ENCODE data around the gene HOXA4.

HOXA4 gene

GRCh38 chr7:27161214-27161720 is 30.7 kb upstream of the HOXA4 start:
- Histone ChIP-seq H3K79me2 (ENCODE audit: insufficient read depth, low read length) (peaks cover 94% of the 10 kb centered on the region), H3F3A (ENCODE audit: low read depth) (peaks cover 12% of the 10 kb centered on the region; the same call in 1 of the 2 replicates), H4K20me1 (ENCODE audit: insufficient read depth, low read length, poor library complexity, severe bottlenecking) (peaks cover 36% of the 10 kb centered on the region), H3K27me3 (ENCODE audit: insufficient read depth, low read length, poor library complexity, severe bottlenecking) (peaks cover 38% of the 10 kb centered on the region), H3K9ac (ENCODE audit: low read depth, low read length, poor library complexity, severe bottlenecking) (peak overlapping the region; percentile 99), H3K36me3 (ENCODE audit: insufficient read depth, low read length) (peaks cover 28% of the 10 kb centered on the region), H3K4me3 (ENCODE audit: low read length, poor library complexity, severe bottlenecking) (peak overlapping the region; percentile 94), H2AFZ (ENCODE audit: low read length) (no peak overlapping the region), H3K9me3 (ENCODE audit: insufficient read depth, low read depth, low read length) (no peaks in the 10 kb centered on the region), H3K4me2 (ENCODE audit: low read depth, low read length, poor library complexity, severe bottlenecking) (peak overlapping the region; percentile 91), H3K4me1 (ENCODE audit: insufficient read depth, low read length, poor library complexity, severe bottlenecking) (peaks cover 8% of the 10 kb centered on the region), H3K9me2 (replicated peaks; ENCODE audit: low read depth, low read length) (no peaks in the 10 kb centered on the region)
- TF ChIP-seq CTCF (conservative IDR thresholded peaks at IDR 0.05; ENCODE audit: low read length) = peak; percentile 32; the same call in 1 of the 2 replicates
- TF ChIP-seq EZH2phosphoT487 (IDR thresholded peaks at IDR 0.05; ENCODE audit: borderline replicate concordance) = no peak

GRCh38 chr7:27160546-27161213 is 30.1 kb upstream of the HOXA4 start:
- TF ChIP-seq CTCF (conservative IDR thresholded peaks at IDR 0.05; ENCODE audit: low read length) (peak; percentile 91), EZH2phosphoT487 (IDR thresholded peaks at IDR 0.05; ENCODE audit: borderline replicate concordance) (no peak)
- H3K4me1 ChIP-seq (ENCODE audit: insufficient read depth, low read length, poor library complexity, severe bottlenecking) = peaks cover 8% of the 10 kb centered on the region
- H3K4me2 ChIP-seq (ENCODE audit: low read depth, low read length, poor library complexity, severe bottlenecking) = peak overlapping the region; percentile 91
- peak overlapping the region; percentile 94 for H3K4me3 ChIP-seq (ENCODE audit: low read length, poor library complexity, severe bottlenecking)
- H4K20me1 ChIP-seq (ENCODE audit: insufficient read depth, low read length, poor library complexity, severe bottlenecking) = peaks cover 34% of the 10 kb centered on the region
- peaks cover 95% of the 10 kb centered on the region for H3K79me2 ChIP-seq (ENCODE audit: insufficient read depth, low read length)
- H3K9me2 ChIP-seq (replicated peaks; ENCODE audit: low read depth, low read length) = no peaks in the 10 kb centered on the region
- peaks cover 12% of the 10 kb centered on the region; the same call in 1 of the 2 replicates for H3F3A ChIP-seq (ENCODE audit: low read depth)
- H2AFZ ChIP-seq (ENCODE audit: low read length) = 0 out of 2 replicates have a peak overlapping the region, but pooled peaks have one; percentile 20
- H3K9me3 ChIP-seq (ENCODE audit: insufficient read depth, low read depth, low read length) = no peaks in the 10 kb centered on the region
- H3K27me3 ChIP-seq (ENCODE audit: insufficient read depth, low read length, poor library complexity, severe bottlenecking) = peaks cover 35% of the 10 kb centered on the region
- H3K9ac ChIP-seq (ENCODE audit: low read depth, low read length, poor library complexity, severe bottlenecking) = peak overlapping the region; percentile 99
- H3K36me3 ChIP-seq (ENCODE audit: insufficient read depth, low read length) = peaks cover 28% of the 10 kb centered on the region

- Histone ChIP-seq H3F3A (ENCODE audit: low read depth) (peaks cover 12% of the 10 kb centered on the region; the same call in 1 of the 2 replicates), H3K4me3 (ENCODE audit: low read length, poor library complexity, severe bottlenecking) (peak overlapping the region; percentile 94), H3K4me2 (ENCODE audit: low read depth, low read length, poor library complexity, severe bottlenecking) (peak overlapping the region; percentile 91), H3K79me2 (ENCODE audit: insufficient read depth, low read length) (peaks cover 98% of the 10 kb centered on the region), H3K9me2 (replicated peaks; ENCODE audit: low read depth, low read length) (no peaks in the 10 kb centered on the region), H3K36me3 (ENCODE audit: insufficient read depth, low read length) (peaks cover 28% of the 10 kb centered on the region), H3K27me3 (ENCODE audit: insufficient read depth, low read length, poor library complexity, severe bottlenecking) (peaks cover 34% of the 10 kb centered on the region), H2AFZ (ENCODE audit: low read length) (no peak overlapping the region), H3K9me3 (ENCODE audit: insufficient read depth, low read depth, low read length) (no peaks in the 10 kb centered on the region), H3K9ac (ENCODE audit: low read depth, low read length, poor library complexity, severe bottlenecking) (peak overlapping the region; percentile 99), H4K20me1 (ENCODE audit: insufficient read depth, low read length, poor library complexity, severe bottlenecking) (peaks cover 34% of the 10 kb centered on the region), H3K4me1 (ENCODE audit: insufficient read depth, low read length, poor library complexity, severe bottlenecking) (peaks cover 8% of the 10 kb centered on the region)
- TF ChIP-seq EZH2phosphoT487 (IDR thresholded peaks at IDR 0.05; ENCODE audit: borderline replicate concordance) (no peak), CTCF (conservative IDR thresholded peaks at IDR 0.05; ENCODE audit: low read length) (no peak)
Observed at GRCh38 chr7:27160145-27160545, 29.6 kb upstream of the HOXA4 start.

All from Loucy (cell line).